Frontal cortex (tissue), 4 donors: Measurements from ENCODE around the gene TMEM120B. TPM values are rescaled to one million over a fixed set of nuclear protein-coding genes. Genes with fewer than 3 reads are reported as not detected.
"Not testable (repeated sequence)": the region's sequence is repeated elsewhere in the genome, so short reads cannot be mapped to it uniquely, and the experiment has no call there.

Experiments used
- DNase-seq, 2 donors: peaks; one replicate each; pipeline ENCODE4 v3.0.0; 2012; ENCODE audit warnings: low spot score in 2 of 2
- FAIRE-seq: peaks from 2 replicates; lab custom pipeline; 2012; peaks lifted over from hg19 to GRCh38; lab: Jason Lieb, UNC
- total RNA-seq: library from RNA; depleted of rRNA; stranded (reverse); fragments of >200 nt; gene quantifications from one replicate; pipeline ENCODE4 v1.2.3, GENCODE V29; 2014
- donor health status: control.
- donor health status: control.
- donor health status: control.

Gene TMEM120B
- total RNA-seq, 1 donor from 2014 or later, result 8.6 TPM

GRCh38 chr12:121738340-121738858 lies 25.8 kb downstream of the TMEM120B start:
- no peak for FAIRE-seq
- DNase-seq, result no peak

DNA sequence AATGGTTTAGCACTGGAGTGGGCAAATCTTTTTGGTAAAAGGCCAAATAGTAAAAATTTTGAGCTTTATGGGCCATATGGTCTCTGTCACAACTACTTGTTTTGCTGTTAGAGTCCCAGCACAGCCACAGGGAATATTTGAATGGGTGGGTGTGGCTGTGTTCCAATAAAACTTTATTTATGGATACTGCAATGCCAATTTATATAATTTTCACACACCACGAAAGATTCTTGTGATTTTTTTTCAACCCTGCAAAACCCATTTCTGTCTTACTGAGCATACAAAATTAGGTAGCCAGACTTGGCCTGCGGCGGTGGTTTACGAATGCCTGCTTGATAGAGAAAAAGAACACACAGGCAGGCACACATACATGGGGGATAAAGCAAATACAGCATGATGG lies 28.3 kb downstream of the TMEM120B start:
- DNase-seq (no peak), FAIRE-seq (no peak)

DNA sequence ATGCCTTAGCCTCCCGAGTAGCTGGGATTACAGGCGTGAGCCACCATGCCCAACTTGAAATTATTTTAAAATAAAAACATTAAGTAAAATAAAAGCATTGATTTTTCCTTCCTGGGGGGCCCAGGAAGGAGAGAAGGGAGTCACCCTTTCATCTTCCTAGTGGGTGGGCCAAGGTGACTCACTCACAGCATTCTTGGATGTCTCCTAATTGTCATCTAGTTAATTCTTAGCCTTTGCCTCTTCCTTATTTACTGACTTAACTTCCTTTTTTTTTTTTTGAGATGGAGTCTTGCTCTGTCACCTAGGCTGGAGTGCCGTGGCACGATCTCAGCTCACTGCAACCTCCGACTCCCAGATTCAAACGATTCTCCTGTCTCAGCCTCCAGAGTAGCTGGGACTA lies 29.2 kb downstream of the TMEM120B start:
- no peak for FAIRE-seq

GRCh38 chr12:121745545-121745944 lies 33.0 kb downstream of the TMEM120B start:
- not testable (repeated sequence) for DNase-seq, FAIRE-seq

More for the DNA sequence above, 29.2 kb downstream of the TMEM120B start:
- no peak for DNase-seq

DNA sequence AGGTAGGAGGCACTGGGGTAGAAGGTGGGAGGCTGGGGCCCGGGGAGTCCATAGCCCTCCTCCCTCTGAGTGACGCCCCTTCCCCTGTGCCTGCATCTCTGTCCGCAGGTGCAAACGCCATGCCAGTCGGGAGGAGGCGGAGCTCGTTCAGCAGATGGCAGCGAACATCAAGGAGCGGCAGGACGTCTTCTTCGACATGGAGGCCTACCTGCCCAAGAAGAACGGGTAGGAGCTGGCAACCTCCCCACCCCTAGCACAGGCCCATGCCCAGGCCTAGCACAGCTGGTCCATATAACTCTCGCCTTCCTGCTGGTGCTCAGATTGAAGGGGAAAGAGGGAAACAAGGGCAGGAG lies 35.6 kb downstream of the TMEM120B start:
- no peak for FAIRE-seq
- DNase-seq, result no peak

GRCh38 chr12:121748571-121749265 lies 36.2 kb downstream of the TMEM120B start:
- FAIRE-seq, result no peak
- no peak for DNase-seq

DNA sequence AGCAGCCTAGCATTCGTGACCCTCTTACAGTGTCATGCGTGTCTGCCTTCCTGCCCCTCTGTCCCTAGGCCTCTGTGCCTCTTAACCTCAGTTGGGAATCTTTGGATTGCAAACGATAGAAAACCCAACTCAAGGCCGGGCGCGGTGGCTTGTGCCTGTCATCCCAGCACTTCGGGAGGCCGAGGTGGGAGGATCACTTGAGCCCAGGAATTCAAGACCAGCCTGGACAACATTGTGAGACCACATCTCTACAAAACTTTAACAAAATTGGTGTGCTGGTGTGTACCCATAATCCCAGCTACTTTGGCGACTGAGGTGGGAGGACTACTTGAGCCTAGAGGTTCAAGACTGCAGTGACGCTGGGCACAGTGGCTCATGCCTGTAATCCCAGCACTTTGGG lies 36.7 kb downstream of the TMEM120B start:
- no peak for FAIRE-seq

GRCh38 chr12:121750507-121750955 lies 38.0 kb downstream of the TMEM120B start:
- DNase-seq (no peak), FAIRE-seq (no peak)

More for the DNA sequence above, 36.7 kb downstream of the TMEM120B start:
- no peak for DNase-seq

DNA sequence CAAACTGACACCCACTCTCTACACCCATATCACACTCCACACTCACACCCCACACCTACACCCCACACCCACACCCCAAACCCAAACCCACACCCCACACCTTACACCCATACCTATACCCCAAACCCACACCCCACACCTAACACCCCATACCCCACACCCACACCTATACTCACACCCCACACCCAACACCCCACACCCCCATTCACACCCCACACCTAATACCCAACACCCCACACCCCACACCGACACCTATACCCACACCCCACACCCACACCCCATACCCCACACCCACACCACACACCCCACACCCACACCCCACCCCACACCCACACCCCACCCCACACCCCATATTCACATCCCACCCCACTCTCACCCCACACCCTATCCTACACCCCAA lies 38.5 kb downstream of the TMEM120B start:
- FAIRE-seq, result no peak
- DNase-seq, result no peak

- no peak for FAIRE-seq
Observed at GRCh38 chr12:121751749-121752351, 39.3 kb downstream of the TMEM120B start.

GRCh38 chr12:121753844-121754264 lies 41.3 kb downstream of the TMEM120B start:
- peak; percentile 81 to 85 for DNase-seq
- FAIRE-seq, result no peak

More at GRCh38 chr12:121751749-121752351, 39.3 kb downstream of the TMEM120B start:
- DNase-seq, result no peak

DNA sequence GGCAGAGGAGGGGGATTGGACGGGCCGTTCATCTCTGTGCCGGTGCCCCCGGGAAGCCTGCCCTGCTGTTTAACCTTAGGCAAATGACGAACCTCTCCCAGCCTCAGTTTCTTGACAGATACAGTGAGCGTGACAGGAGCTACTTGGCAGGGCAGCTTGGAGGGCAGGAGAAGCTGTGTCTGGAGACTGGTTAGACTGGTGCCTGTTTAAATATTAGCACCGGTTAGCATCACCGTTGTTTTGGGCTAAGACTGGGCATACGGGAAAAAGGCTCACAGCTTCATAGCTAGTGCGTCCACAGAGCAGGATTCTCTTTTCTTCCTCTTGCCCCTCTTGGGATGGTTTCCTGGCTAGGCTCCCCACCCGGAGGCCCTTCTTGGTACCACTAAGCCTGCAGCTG lies 42.3 kb downstream of the TMEM120B start:
- DNase-seq, result no peak
- no peak for FAIRE-seq

GRCh38 chr12:121755591-121755990 lies 43.0 kb downstream of the TMEM120B start:
- FAIRE-seq (no peak), DNase-seq (no peak)

GRCh38 chr12:121758536-121758935 lies 46.0 kb downstream of the TMEM120B start:
- DNase-seq, FAIRE-seq: not testable (repeated sequence)

DNA sequence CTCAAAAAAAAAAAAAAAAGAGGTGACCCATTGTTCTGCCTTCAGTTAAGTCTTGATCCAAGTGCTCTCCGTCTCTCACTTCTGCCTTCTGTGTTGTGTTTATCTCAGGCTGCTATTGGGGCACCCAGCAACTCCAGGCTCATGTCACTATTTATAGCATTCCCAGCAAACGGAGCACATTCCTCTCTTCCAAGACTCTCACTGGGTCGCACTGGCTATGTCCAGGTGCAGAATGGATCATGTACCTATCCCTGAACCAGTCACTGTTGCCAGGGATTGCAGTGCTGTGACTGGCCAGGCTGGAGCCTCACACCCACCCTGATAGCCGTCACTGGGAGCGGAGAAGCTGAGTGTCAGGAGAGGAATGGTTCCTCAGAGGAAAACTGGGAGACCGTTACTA lies 49.7 kb downstream of the TMEM120B start:
- FAIRE-seq (no peak), DNase-seq (no peak)

- no peak for FAIRE-seq
Observed at GRCh38 chr12:121764808-121765207, 52.3 kb downstream of the TMEM120B start.

DNA sequence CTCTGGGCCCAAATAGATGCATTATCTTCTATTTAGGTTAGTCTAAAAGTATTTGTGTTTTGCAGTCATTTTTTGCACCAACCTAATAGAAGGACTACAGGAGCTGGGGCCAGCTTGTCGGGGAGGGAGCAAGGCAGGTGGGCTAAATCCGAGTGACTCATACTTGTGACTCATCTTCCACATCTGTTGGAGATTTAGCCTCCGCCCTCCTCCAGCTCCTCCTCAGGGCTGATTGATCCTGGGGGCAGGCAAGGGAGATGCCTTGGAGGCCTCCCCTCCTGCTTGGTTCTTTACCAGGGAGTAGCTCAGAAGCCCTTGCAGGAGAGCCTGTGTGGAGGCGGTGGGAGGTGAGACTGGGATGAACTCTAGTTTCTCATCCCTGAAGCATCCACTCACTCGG lies 53.0 kb downstream of the TMEM120B start:
- FAIRE-seq (no peak), DNase-seq (no peak)

More at GRCh38 chr12:121764808-121765207, 52.3 kb downstream of the TMEM120B start:
- no peak for DNase-seq

- no peak for DNase-seq
- no peak for FAIRE-seq
Observed at GRCh38 chr12:121766290-121767039, 53.9 kb downstream of the TMEM120B start.

- DNase-seq (peak; percentile 68 to 75), FAIRE-seq (no peak)
Observed at GRCh38 chr12:121767525-121768016, 55.0 kb downstream of the TMEM120B start.

- no peak for DNase-seq
- no peak for FAIRE-seq
Observed at GRCh38 chr12:121769297-121769830, 56.8 kb downstream of the TMEM120B start.
